Spleen (tissue), 7 donors: ENCODE results near the gene KIF1A.
"Not testable (repeated sequence)": the region's sequence is repeated elsewhere in the genome, so short reads cannot be mapped to it uniquely, and the experiment has no call there.

ENCODE experiments used
- POLR2AphosphoS5 ChIP-seq, 3 donors: sonication (generic); formaldehyde crosslinking; IDR thresholded peaks; one replicate each; pipeline ENCODE4 v1.5.1; 2017; ENCODE audit warnings: antibody characterized with exemption in 3 of 3
- TF ChIP-seq, protein P1 (sequence below), 11 experiments: fragments of 200-600 bp in 7 of 11; fragments of 450-650 bp in 4 of 11; sonication (generic) in 4 of 11; IDR thresholded peaks in 8 of 11; conservative IDR thresholded peaks in 3 of 11; 1 replicate in 7 of 11; 2 replicates in 4 of 11; pipeline versions ENCODE4 v1.4.0 to v1.8.0; 2016 to 2021; ENCODE audit warnings: antibody characterized with exemption in 11 of 11, inconsistent platforms in 4 of 11, mild to moderate bottlenecking in 1 of 11
- donor health status: DM: no; HTN: no; CAD: no; lungs with moderate emphysema.
- donor health status: DM: no; HTN: no; CAD: no.
- donor health status: DM: no; HTN: no; CAD: no.

DNA sequence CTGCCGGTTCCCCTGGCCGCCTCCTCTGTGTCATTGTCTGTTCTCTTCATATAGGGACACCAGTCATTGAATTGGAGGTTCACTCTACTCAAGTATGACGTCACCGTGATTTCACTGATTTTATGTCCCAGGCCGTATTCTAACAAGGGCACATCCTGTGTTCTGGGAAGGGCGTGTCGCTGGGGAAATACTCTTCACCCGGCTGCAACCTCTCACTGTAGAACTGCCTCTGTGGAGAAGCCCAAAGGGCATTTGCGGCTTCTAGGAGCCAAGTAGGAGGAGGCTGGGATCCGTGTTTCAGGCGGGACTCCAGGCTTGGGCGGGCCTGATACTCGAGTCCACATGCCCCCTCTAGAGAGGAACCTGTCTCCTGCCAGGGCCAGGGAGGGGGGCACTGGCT, 123.5 kb downstream of the KIF1A start:
- TF ChIP-seq, protein P1, sequence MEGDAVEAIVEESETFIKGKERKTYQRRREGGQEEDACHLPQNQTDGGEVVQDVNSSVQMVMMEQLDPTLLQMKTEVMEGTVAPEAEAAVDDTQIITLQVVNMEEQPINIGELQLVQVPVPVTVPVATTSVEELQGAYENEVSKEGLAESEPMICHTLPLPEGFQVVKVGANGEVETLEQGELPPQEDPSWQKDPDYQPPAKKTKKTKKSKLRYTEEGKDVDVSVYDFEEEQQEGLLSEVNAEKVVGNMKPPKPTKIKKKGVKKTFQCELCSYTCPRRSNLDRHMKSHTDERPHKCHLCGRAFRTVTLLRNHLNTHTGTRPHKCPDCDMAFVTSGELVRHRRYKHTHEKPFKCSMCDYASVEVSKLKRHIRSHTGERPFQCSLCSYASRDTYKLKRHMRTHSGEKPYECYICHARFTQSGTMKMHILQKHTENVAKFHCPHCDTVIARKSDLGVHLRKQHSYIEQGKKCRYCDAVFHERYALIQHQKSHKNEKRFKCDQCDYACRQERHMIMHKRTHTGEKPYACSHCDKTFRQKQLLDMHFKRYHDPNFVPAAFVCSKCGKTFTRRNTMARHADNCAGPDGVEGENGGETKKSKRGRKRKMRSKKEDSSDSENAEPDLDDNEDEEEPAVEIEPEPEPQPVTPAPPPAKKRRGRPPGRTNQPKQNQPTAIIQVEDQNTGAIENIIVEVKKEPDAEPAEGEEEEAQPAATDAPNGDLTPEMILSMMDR (IDR thresholded peaks at IDR 0.05 in 8 of 11, conservative IDR thresholded peaks at IDR 0.05 in 3 of 11) = not testable (repeated sequence)
- TF ChIP-seq POLR2AphosphoS5 (IDR thresholded peaks at IDR 0.05) = not testable (repeated sequence)
